VCaP (cell line): ENCODE data around the gene CDH3.
A peak's percentile ranks its signal among the peaks of the same experiment; 100 is the strongest.

ENCODE experiments used
- H3K27ac ChIP-seq: fragments of 450-650 bp; 2 replicates; pipeline ENCODE4 v1.5.1; 2017
- CTCF ChIP-seq: fragments of 450-650 bp; conservative IDR thresholded peaks from 2 replicates; pipeline ENCODE4 v1.5.1; 2017; ENCODE audit warnings: mild to moderate bottlenecking, moderate library complexity

CDH3 gene

GRCh38 chr16:68685685-68686478 is 40.8 kb downstream of the CDH3 start:
- H3K27ac ChIP-seq: no peak overlapping the region
- TF ChIP-seq CTCF: no peak

GRCh38 chr16:68686905-68687304 is 41.8 kb downstream of the CDH3 start:
- no peak overlapping the region for H3K27ac ChIP-seq
- no peak for TF ChIP-seq CTCF

GRCh38 chr16:68689921-68690320 is 44.8 kb downstream of the CDH3 start:
- TF ChIP-seq CTCF: no peak

GRCh38 chr16:68695575-68695974 is 50.5 kb downstream of the CDH3 start:
- no peak overlapping the region for H3K27ac ChIP-seq
- TF ChIP-seq CTCF: no peak

More at GRCh38 chr16:68689921-68690320, 44.8 kb downstream of the CDH3 start:
- no peak overlapping the region for H3K27ac ChIP-seq

GRCh38 chr16:68696514-68696913 is 51.4 kb downstream of the CDH3 start:
- peak; percentile 57 for TF ChIP-seq CTCF

GRCh38 chr16:68698091-68698490 is 53.0 kb downstream of the CDH3 start:
- no peak for TF ChIP-seq CTCF
- no peak overlapping the region for H3K27ac ChIP-seq

More at GRCh38 chr16:68696514-68696913, 51.4 kb downstream of the CDH3 start:
- H3K27ac ChIP-seq: peak overlapping the region; percentile 61

- no peak for TF ChIP-seq CTCF
- H3K27ac ChIP-seq: no peak overlapping the region
These were observed 55.0 kb downstream of the CDH3 start for GRCh38 chr16:68700120-68700519.
